GM18517 (cell line): ENCODE measurements around the gene GJC3.
"Not testable (repeated sequence)": the region's sequence is repeated elsewhere in the genome, so short reads cannot be mapped to it uniquely, and the experiment has no call there.

Experiments used
- ATAC-seq: cut with Tn5 transposase; IDR thresholded peaks from one replicate; pipeline ENCODE4 v1.9.1; 2021; ENCODE audit warnings: mild to moderate bottlenecking, moderate library complexity; ENCODE audit not compliant: unreplicated experiment

Gene GJC3, protein sequence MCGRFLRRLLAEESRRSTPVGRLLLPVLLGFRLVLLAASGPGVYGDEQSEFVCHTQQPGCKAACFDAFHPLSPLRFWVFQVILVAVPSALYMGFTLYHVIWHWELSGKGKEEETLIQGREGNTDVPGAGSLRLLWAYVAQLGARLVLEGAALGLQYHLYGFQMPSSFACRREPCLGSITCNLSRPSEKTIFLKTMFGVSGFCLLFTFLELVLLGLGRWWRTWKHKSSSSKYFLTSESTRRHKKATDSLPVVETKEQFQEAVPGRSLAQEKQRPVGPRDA

DNA sequence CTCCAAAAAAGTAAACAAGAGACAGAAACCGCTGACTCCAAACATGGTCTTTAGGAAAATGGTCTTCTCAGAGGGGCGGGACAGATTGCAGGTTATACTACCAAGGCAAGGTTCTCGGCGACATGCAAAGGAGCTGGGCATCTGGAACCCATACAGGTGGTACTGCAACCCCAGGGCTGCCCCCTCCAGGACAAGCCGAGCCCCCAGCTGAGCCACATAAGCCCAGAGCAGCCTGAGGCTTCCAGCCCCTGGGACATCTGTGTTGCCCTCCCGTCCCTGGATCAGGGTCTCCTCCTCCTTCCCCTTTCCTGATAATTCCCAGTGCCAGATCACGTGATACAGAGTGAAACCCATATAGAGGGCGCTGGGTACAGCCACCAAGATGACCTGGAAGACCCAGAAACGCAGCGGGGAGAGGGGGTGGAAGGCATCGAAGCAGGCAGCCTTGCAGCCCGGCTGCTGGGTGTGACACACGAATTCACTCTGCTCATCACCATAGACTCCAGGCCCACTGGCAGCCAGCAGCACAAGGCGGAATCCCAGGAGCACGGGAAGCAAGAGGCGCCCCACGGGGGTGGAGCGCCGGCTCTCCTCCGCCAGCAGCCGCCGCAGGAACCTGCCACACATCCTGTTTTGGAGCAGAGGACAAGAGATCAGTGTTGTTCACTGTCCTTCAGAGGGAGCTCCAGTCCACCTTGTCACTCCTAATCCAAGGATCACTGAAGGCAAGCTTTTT, at the start of gene GJC3:
TSS of gene GJC3 (minus strand) at position 627 of the 736 bp plus-strand sequence. CDS start at position 627, 0 bp downstream.
- ATAC-seq, result no peak

DNA sequence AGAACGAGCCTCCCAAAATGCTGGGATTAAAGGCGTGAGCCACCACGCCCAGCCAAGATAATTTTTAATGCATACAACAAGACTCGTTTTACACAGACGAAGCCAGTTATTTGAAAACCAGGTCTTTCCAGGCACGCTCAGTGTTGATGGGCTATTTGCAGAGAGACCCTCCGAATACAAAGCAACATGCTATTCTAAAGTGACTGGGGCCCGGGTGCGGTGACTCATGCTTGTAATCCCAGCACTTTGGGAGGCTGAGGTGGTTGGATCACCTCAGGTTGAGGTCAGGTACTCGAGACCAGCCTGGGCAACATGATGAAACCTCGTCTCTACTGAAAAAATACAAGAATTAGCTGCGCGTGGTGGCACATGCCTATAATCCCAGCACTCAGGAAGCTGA, 47.2 kb upstream of the GJC3 start:
- no peak for ATAC-seq

- ATAC-seq, result no peak
These were observed 46.5 kb upstream of the GJC3 start, which contains the start of gene AZGP1 for GRCh38 chr7:99975782-99976521. Gene AZGP1, minus strand, starts transcription at chr7:99976031. Its CDS starts 11 bp downstream, at chr7:99976020.

- no peak for ATAC-seq
These were observed 45.3 kb upstream of the GJC3 start for GRCh38 chr7:99974681-99975080.

- ATAC-seq, result not testable (repeated sequence)
These were observed 44.4 kb upstream of the GJC3 start for GRCh38 chr7:99973817-99974216.

- no peak for ATAC-seq
These were observed 41.8 kb upstream of the GJC3 start for GRCh38 chr7:99971242-99971641.

GRCh38 chr7:99969813-99970212, 40.4 kb upstream of the GJC3 start:
- not testable (repeated sequence) for ATAC-seq

- ATAC-seq, result no peak
These were observed 39.9 kb upstream of the GJC3 start for GRCh38 chr7:99969298-99969697.

- no peak for ATAC-seq
These were observed 29.3 kb upstream of the GJC3 start for GRCh38 chr7:99958564-99959227.

DNA sequence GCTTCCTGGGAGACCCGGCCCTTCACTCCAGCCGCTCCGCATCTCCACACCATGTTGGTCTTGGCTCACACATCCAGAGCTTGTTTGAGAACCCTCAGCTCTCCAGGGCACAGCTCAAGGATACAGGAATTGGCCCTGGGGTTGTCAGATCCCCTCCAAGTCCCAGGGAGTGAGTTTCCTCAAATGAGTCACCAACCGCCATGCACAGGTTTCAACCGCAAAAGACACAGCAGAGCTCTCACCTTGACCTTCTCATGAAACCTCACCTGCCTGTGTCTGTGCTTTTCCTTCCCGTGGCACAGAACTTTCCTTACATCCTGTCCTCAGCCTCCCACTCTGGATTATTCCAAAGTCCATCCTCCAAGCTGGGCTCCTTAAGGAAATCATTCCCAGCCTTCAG, 25.8 kb upstream of the GJC3 start:
- no peak for ATAC-seq

DNA sequence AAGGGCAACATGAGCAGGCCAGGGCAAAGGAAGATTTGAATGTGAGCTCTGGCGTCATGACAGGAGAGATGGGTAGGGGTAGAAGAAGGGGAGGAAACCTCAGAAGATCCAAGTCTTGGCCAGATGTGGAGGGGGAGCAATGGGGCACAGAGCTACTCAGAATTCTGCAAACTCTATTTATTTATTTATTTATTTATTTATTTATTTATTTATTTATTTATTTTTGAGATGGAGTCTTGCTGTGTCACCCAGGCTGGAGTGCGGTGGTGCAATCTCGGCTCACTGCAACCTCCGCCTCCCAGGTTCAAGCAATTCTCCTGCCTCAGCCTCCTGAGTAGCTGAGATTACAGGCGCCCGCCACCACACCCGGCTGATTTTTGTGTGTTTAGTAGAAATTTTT, 25.2 kb upstream of the GJC3 start:
- ATAC-seq, result not testable (repeated sequence)

GRCh38 chr7:99953649-99954048, 24.2 kb upstream of the GJC3 start:
- no peak for ATAC-seq

GRCh38 chr7:99952649-99953048, 23.2 kb upstream of the GJC3 start:
- not testable (repeated sequence) for ATAC-seq

DNA sequence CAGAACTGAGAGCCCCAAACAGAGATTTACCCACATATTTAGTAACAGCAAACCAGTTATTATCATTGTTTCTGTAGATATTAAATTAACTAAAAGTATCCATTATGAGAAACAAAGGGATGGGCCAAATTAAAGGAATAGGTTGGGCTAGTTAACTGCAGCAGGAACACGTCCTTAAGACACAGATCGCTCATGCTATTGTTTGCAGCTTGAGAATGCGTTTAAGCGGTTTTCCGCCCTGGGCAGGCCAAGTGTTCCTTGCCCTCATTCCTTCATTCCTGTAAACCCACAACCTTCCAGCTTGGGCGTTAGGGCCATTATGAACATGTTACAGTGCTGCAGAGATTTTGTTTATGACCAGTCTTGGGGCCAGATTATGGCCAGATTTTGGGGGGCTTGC, 21.4 kb upstream of the GJC3 start:
- not testable (repeated sequence) for ATAC-seq

- ATAC-seq, result no peak
These were observed 20.3 kb upstream of the GJC3 start for GRCh38 chr7:99949645-99950228.

DNA sequence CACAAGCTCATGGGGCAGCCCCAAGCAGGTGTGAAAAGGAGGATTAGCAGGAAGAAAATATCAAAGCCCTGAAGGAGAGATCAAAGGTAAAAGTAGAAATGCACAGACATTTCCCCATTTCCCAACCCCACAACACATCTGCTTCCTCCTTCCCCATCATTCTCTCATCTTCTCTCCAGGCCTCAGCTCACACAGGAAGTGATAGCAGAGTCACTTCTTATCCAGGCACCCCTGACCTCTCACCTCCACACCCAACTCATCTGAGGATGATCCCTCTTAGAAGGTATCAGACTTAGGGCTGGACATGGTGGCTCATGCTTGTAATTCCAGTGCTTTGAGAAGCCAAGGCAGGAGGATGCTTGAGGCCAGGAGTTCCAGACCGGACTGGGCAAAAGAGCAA, 18.2 kb upstream of the GJC3 start:
- no peak for ATAC-seq

- no peak for ATAC-seq
These were observed 15.2 kb upstream of the GJC3 start for GRCh38 chr7:99944497-99945070.

- ATAC-seq, result no peak
These were observed 14.4 kb upstream of the GJC3 start for GRCh38 chr7:99943641-99944496.

DNA sequence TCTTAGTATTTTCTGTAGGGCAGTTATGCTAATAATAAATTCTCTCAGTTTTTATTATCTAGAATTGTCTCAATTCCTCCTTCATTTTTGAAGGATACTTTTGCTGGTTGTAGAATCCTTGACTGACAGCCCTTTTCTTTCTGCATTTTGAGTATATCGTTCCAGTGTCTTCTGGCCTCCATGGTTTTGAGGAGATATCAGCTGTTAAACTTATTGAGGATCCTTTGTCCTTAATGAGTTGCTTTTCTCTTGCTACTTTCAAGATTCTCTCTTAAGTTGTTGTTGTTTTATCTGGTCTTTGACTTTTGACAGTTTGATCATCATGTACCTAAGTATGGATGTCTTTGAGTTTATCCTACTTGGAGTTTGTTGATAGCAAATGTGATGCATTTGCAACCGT, 8.9 kb upstream of the GJC3 start:
- ATAC-seq, result no peak
